Measurements from ENCODE around the gene DENND2D.
"Not testable (repeated sequence)": the region's sequence is repeated elsewhere in the genome, so short reads cannot be mapped to it uniquely, and the experiment has no call there.

DENND2D gene

DNA sequence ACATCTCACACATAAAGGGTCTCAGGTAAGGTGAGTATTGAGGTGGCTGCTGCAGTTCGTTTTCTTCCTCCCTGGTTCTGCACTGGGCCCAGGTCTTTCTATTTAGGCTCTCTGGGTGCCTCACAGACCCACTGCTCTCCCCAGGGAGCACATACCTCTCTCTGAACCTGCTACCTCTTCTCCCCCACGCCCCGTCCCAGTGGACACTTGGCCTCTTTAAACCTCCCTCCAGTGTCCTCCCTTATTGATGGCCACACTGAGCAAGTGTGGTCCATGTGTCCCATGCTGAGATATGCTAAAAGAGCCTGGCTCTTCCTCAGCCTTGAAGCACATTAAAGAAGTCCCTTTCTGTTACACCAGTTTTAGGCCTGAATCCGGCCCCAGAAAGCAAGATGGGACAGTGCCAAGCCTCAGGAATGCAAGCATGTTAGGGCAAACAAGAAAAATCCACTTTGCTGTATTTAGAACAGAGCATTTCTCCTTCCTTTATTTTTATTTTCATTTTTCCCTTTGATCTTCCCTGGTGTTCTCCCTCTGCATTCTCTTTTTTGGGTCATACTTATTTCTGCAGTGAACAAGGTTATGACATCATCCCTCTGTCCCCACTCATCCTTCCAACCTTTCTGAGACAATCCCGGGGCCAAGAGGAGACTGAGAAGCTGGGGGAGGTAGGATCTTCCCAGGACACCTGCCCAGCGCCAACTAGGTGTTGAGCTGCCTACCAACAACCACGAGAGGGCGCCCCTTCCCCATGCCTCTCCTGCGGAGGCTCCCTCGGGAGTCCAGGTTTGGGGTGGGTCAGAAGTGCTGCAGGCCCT, 22.1 kb upstream of the DENND2D start:
- in situ Hi-C loops (cut with MboI; ENCODE audit: low sequenced_read_pairs), result loop anchor here (10.0 kb wide), 1 partner anchor 552 kb away; no protein-coding TSS in a partner anchor

DNA sequence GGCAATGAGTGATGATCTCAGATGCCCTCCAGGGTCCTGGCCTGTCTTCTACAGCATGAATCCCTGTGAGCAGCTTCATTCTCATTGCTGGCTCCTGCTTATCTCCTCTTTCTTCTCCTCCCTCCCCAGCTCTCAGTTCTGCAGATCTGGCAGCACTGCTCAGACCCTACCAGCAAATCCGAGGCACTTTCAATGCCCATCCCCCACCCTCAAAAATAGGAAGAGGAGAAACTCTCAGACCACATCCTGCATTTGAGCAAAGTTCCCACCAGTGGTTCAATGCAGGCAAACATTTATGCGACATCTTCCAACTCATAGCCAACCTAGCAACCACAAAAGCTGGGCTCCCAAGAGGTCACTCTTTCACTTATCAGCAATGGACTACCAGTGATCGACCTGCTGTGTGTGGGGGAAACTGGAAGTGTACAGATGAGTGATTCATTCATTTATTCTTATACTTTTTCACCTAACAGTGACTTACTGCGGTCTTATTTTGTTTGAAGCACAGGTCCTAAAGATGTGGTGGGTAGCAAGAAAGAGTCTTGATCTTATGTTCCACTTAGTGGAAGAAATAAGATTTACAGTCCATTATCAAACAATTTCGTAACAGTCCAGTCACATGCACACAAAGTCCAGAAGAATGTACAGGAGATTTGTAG, 21.3 kb upstream of the DENND2D start:
- in situ Hi-C loops (cut with MboI; ENCODE audit: low sequenced_read_pairs), result loop anchor here (10.0 kb wide), 1 partner anchor 553 kb away; no protein-coding TSS in a partner anchor

GRCh38 chr1:111221276-111221632, 20.8 kb upstream of the DENND2D start:
- in situ Hi-C loops (cut with MboI; ENCODE audit: low sequenced_read_pairs), result loop anchor here (10.0 kb wide), 1 partner anchor 554 kb away; no protein-coding TSS in a partner anchor

GRCh38 chr1:111220302-111220890, 19.9 kb upstream of the DENND2D start:
- in situ Hi-C loops (cut with MboI; ENCODE audit: low sequenced_read_pairs), result loop anchor here (10.0 kb wide), 1 partner anchor 554 kb away; no protein-coding TSS in a partner anchor

DNA sequence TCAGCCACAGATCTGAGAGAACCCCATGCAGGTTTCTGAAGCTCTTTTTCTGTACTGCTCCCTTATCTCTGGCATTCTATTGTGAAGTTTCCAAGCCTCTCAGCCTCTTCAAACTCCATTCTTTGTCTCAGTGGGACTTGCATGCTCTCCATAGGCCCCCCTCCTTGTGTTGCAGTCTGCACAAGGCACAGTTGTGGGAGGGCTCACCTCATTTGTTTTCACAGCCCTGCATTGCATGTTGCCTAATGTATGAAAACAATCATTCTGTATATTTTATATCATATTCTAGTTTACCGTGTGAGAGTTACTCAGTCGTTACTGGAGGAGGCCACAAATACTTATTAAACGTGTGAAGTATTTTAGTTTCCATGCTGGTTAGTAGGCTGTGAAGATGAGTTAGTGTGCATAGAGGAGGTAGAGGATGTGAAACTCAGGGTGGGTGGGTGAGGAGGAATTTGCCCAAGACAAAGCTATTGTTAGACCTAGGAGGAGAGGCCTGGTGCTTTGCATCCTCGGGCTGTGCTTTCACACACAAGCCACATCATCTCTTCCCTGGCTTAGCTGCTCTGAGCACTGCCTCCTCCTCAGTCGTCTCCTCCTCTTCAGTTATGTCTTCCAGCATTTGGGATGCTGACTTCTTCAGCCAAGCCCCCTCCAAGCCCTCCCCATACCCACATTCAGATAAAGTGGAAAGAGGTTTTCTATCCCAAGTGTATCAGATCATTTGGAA, 19.3 kb upstream of the DENND2D start:
- in situ Hi-C loops (cut with MboI; ENCODE audit: low sequenced_read_pairs), result loop anchor here (10.0 kb wide), 1 partner anchor 555 kb away; no protein-coding TSS in a partner anchor

DNA sequence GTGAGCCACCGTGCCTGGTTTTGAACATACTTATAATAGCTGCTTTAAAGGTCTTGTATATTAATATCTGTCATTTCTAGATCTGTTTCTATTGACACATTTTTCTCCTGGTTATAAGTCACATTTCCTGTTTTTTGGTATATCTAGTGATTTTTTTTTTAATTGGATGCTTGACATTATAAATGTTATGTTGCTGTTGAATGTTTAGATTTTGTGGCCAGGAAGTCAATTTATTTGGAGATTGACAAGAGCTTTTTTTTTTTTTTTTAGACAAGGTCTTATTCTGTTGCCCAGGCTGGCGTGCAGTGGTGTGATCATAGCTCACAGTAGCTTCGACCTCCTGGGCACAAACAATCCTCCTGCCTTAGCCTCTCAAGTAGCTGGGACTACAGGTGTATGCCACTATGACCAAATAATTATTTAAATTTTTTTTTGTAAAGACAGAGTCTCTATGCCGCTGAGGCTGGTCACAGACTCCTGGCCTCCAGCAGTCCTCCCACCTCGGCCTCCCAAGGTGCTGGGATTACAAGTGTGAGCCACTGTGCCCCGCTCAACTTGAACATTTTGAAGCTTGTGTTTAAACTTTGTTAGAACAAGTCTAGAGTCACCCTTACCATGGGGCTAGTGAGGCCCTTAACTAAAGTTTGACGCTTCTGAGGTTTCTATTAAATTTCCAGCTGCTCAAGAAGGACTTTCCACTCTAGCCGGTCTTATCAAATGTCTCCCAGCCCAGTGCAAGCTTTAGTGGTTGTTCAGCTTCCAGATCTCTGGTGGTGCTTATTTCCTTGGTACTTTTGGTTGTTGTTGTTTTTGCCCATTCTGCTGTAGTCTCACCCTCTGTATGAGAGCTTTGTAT, 18.5 kb upstream of the DENND2D start:
- in situ Hi-C loops (cut with MboI; ENCODE audit: low sequenced_read_pairs), result no loop called here

GRCh38 chr1:111217183-111217910, 16.9 kb upstream of the DENND2D start:
- in situ Hi-C loops (cut with MboI; ENCODE audit: low sequenced_read_pairs), result no loop called here

DNA sequence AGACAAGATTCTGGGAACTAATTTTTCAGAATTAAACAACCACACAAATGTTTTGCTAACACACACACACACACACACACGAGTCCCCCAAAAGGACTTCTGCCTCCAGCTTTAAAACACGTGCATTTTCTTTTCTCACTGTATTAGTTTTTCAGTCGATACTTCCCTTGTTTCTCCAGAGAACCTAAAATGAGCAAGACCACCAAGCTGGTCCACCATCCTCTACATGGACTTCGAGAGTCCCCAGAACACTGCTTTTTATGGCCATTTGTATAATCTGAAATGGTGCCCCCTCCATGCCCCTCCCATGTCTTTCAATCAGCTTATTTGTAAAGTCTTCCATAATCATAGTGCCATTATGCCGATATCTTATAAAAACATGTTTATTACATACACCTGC, 16.3 kb upstream of the DENND2D start:
- in situ Hi-C loops (cut with MboI; ENCODE audit: low sequenced_read_pairs), result no loop called here

DNA sequence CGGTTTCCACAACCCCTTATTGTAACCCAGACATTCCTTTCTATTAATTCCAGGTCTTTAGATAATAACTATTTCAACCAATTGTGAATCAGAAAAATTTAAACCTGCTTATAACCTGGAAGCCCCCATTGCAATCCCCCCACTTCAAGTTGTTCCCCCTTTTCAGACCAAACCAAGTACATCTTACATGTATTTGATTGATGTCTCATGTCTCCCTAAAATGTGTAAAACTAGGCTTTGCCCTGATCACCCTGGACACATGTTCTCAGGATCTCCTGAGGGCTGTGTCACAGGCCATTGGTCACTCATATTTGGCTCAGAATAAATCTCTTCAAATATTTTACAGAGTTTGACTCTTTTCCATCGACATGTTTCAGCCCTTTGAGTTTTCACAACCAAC, 14.8 kb upstream of the DENND2D start:
- in situ Hi-C loops (cut with MboI; ENCODE audit: low sequenced_read_pairs), result not testable (repeated sequence)

GRCh38 chr1:111214884-111215283, 14.4 kb upstream of the DENND2D start:
- in situ Hi-C loops (cut with MboI; ENCODE audit: low sequenced_read_pairs), result no loop called here

DNA sequence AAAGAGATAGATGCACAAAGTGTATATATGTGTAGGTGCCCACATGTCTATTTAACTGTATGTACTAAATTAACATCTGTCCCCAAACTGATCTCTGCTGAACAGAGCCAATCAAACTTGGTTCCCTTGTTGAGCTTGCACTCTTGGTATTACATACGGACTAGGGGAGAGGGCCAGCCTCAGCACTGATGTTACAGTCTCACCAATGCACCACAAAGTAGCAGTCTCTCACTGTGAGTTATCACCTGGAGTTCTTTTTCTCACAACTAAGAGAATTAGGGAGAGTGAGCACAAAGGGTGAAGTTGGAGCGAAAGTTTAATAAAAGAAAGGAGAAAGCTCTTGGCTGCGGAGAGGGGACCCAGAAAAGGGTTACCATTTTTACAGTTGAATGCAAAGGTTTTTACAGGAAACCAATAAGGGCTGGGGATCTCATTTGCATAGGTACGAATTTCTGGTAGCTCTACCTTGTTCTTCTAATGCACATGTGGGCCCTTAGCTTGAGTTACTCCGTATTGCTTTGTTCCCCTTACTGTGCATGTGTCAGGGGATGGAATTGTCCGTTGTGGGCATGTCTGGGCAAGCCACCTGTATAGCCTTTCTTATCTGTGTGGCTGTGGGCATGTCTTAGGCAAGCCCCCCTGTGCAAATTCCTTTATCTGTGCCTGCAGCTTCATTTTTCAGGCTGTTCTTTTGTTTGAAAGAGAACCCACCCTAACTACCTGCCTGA, 13.8 kb upstream of the DENND2D start:
- in situ Hi-C loops (cut with MboI; ENCODE audit: low sequenced_read_pairs), result no loop called here

DNA sequence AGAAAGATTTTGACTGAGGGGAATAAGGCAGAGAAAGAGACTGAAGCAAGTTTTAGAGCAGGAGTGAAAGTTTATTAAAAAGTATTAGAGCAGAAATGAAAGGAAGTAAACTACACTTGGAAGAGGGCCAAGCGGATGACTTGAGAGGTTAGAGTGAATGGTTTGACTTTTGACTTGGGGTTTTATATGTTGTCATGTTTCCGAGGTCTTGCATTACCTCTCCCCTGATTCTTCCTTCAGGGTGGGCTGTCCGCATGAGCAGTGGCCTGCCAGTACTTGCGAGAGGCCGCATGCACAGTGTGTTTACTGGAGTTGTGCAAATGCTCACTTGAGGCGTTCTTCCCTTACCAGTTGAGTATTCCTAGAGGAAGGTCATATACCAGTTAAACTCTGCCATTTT, 13.0 kb upstream of the DENND2D start:
- in situ Hi-C loops (cut with MboI; ENCODE audit: low sequenced_read_pairs), result no loop called here

DNA sequence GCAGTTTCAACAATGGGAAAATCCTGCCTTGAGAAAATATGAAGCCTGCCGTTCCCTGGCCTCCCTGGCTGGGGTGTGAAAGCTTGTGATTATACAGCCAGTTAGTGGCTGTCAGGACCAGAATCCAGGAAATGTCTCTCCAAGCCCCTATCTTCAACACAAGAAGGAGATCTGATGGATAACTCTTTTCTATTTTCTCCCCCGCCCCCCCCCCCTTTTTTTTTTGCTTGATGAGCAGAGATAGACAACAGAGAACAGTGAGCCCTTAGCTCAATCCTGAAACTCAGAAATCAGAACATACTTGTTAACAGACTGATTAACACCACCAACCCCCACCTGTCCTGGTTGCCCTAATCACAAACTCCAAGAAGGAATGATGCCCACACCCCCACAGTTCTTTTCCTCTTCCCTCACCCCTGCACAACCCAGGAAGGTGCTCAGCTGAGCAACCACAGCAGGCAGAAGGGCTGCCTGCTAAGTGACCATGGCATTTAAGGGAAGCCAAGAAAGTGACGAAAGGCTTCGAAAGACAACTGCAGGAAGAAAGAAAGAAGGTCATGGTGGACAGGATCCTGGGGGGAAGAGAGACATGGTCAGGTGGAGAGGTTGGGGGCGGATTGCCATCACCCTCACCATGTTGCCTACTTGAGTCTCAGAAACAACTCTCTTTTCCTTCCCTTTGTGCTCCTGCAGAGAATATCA, 12.3 kb upstream of the DENND2D start:
- in situ Hi-C loops (cut with MboI; ENCODE audit: low sequenced_read_pairs), result no loop called here

GRCh38 chr1:111211921-111212320, 11.5 kb upstream of the DENND2D start:
- in situ Hi-C loops (cut with MboI; ENCODE audit: low sequenced_read_pairs), result no loop called here

GRCh38 chr1:111209622-111210021, 9.2 kb upstream of the DENND2D start:
- in situ Hi-C loops (cut with MboI; ENCODE audit: low sequenced_read_pairs), result no loop called here

DNA sequence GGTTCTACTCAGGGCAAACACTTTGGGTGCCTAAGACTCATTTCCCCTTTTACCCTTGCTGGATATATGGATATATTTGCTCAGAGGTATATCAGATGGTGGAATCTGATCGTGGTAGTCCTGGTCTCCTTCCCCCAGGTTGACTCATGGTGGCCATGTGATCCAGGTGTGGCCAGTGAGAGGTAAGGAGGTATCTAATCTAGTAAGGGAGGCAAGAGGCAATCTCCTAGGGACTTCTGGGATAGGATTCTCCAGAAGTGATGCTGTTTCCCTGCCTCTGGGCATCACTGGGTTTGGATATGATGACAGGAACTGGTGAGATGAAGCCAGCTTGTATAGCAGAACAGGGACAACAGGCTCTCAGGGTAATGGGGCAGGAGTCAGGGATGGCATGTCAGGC, 8.5 kb upstream of the DENND2D start:
- in situ Hi-C loops (cut with MboI; ENCODE audit: low sequenced_read_pairs), result no loop called here

DNA sequence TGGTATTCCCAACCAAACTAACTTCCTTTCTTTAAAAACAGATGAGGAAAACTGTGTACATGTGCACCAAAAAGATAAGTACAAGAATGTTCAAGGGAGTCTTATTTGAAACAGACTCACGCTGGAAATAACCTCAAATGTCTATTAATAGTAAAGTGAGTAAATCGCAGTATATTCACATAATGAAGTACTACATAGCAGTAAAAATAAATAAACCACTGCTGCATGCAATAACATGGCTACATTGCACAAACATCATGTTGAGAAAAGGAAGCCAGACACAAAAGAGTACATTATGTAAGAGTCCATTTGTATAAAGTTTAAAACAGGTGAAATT, 5.2 kb upstream of the DENND2D start:
- in situ Hi-C loops (cut with MboI; ENCODE audit: low sequenced_read_pairs), result no loop called here

DNA sequence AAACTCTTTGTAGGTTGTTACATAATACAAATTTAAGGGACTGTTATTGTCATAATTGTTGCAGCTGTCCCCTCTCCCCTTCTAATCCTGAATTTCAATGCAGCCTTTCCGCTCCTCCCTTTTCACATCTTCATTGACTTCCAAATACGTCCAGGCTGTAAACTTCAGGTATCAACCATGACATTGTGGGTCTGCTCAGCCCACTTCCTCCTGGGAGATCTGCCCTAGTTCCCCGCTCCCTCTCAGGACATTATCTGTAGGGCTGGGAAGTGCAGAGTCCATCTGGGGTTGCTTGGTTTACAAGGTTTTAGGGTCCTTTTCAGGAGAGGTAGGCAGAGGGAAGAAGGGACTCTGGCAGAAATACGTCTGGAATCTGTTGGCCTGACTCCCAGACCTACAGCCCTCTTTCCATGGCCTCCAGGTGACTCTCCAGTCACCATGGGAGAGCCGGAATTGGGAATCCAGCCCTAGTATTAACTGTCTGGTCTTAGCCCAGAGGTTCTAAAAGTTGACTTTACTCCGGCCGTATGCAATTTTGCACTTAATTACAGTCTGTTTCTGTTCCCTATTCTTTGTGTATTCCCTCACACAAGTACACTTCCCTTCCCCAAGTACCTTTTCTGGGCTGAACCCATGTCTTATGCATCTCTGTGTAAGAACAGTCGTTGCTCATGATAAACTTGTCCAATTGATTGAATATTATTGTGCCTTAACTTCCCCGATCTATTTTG, 4.7 kb upstream of the DENND2D start:
- in situ Hi-C loops (cut with MboI; ENCODE audit: low sequenced_read_pairs), result no loop called here
